Stimulated activated naive CD4-positive, alpha-beta T cell treated with Interleukin-2 at 50 U/mL for 16 hours (primary cell): ENCODE measurements around the gene CDH12.
"Not testable (repeated sequence)": the region's sequence is repeated elsewhere in the genome, so short reads cannot be mapped to it uniquely, and the experiment has no call there.

Source experiments
- DNase-seq: peaks from one replicate; lab custom pipeline; 2025; lab: John Stamatoyannopoulos, UW

The CDH12 gene

GRCh38 chr5:22432905-22433304 lies 420.2 kb downstream of the CDH12 start:
- no peak for DNase-seq

DNA sequence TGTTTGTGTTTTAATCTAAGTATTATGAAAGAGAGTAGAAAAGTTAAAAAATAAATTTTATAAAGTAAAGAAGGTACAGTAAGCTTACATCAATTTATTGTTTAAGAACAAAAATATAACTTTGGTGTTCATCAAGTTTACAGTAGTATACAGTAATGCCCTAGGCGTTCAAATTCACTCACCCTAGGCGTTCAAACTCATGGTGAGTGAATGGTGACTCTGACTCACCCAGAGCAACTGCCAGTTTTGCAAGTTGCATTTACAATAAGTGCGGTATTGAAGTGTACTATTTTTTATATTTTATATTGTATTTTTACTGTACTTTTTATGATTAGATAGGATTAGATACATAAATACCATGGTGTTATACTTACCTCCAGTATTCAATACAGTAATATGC lies 421.3 kb downstream of the CDH12 start:
- no peak for DNase-seq

- DNase-seq = no peak
Observed at GRCh38 chr5:22431406-22431805, 421.7 kb downstream of the CDH12 start.

- no peak for DNase-seq
Observed at GRCh38 chr5:22411554-22412349, 441.4 kb downstream of the CDH12 start.

GRCh38 chr5:22391956-22392355 lies 461.2 kb downstream of the CDH12 start:
- no peak for DNase-seq

GRCh38 chr5:22390888-22391287 lies 462.3 kb downstream of the CDH12 start:
- DNase-seq = no peak

GRCh38 chr5:22372826-22373660 lies 480.1 kb downstream of the CDH12 start:
- no peak for DNase-seq

DNA sequence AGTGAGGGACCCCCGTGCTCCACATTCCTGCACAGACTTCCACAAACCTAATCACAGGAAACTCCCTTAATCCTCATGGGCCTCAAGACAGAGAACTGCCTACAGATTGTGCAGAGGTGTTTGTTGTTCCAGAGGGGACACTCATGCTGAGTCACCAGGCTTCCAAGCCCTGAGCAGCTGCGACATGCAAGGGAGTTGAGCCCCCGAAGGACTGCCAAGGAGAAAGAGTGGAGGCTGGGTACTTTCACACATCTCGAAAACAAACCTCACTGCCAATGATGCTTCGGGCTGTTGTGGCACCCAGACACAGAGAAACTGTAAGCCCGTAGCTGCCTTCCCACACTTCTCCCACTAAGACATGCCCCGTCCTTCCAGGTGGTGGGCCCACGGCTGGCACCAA lies 480.8 kb downstream of the CDH12 start:
- DNase-seq = no peak

DNA sequence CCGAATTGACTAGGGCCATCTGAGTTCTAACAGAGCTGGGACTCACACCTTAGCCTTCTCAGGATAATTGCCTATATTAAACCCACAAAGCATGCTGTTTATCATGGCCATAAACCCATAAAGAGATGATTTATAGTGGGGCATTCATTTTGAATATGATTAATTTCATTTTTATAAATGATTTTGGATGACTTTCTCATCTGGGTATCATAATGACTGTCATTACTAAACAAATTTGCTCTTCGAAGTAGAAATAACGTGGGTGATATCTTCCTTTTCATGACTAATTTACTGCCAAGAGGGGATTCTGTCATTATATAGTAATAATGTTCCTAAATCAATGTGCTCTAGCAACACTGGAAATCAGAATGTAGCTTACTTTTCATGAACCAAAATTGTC lies 498.2 kb downstream of the CDH12 start:
- no peak for DNase-seq

DNA sequence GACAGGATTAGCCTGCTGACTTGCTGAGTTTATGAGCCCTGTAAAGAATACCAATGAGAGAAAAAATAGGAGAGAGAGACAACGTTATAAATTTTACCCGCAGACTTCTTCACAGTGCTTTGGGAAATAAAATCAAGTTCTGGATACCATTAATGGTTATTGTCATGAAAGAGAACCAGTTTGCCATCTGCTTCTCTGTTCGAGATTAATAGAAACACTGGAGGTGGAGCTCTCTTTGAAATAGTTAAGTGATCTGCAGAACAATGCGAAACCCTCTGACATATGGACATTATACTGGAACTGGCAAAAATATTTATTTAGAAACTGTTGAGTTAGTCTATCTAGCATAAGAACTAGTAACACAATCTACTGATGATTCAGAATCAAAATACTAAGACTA lies 500.7 kb downstream of the CDH12 start:
- DNase-seq = no peak

DNA sequence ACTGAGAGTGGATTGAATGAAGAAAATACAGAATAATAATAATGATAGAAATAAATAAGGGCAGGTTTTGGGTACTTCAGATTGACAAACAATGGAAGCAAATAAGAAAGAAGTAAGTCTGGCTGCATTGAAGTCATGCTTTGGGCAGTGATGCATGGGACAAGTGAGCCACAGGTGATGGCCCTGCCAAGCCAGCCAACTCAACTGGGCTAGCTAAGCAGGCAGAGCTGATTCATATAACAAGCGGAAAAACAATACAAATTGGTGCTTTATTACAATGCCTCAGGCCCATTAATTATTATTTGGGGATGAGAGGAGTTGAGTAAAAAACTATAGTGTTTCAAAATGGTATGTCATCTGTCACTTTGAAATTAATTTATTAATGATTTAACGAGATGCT lies 502.0 kb downstream of the CDH12 start:
- no peak for DNase-seq

DNA sequence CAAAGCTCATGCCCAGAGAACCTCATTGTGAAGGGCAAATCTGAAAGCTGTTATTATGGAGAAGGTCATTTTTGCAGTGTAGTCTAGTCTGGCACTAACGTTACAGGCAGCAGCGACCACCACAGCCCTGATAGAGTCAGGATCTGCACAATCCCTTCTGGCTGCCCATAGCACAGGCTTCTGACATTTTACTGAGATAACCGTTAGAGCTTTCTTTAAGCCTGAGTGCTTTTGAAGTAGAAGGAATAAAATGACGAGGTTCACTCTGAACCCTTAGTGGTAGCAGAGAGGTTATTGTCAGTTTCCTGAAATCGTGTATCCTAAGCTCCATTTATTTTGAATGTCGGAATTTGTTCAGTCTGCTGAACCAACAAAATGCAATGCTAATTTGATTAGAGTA lies 505.1 kb downstream of the CDH12 start:
- no peak for DNase-seq

DNA sequence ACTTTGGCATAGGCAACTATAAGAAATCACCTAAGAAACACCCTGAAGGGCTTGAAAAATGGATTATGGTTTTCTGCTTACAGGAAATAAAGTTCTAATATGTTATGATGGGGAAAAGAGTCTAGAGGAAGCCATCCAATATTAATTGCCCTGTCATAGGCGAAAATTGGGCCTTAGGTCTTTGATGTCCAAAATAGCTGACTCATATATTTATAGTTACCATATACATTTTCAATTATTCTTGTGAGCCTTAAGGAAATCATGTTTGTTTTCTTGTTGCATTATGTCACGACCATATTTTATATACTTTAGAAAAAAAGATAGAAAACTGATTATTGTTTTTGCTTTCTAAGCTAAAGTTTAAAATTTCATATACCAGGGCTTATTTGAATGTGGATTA lies 509.1 kb downstream of the CDH12 start:
- no peak for DNase-seq

DNA sequence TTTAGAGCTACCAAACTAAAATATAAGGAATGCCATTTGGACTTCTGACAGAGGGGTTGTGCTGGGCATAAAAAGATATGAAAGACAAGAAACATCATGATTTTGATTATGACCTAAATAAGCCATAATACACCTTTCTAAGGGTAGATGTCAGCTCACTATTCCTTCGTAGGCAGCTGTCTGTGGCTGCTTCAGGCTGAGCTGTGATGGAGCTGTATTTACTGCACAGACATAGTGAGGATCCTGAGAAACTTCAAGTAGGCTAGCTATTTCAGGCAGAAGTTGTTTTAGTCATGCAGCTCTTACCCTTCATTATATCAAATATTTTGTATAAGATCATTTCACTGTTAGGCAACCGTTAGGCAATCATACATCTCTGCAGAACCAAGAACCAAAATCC lies 511.7 kb downstream of the CDH12 start:
- no peak for DNase-seq

GRCh38 chr5:22332949-22333348 lies 520.2 kb downstream of the CDH12 start:
- DNase-seq = not testable (repeated sequence)

DNA sequence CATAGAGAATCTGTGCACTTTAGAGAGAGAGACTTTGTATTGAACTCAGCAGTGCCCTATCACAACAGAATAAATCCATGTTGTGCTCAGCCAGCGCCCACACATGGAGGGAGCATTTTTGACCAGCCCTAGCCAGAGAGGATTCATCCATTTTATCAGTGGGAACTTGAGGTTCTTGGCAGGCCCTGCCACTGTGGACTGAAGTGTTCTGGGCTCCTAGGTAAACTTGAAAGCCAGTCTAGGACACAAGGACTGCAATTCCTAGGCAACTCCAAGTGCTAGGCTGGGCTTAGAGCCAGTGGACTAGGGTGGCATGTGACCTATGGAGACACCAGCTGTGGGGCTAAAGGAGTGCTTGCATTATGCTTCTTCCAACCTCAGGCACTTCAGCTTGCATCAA lies 523.5 kb downstream of the CDH12 start:
- DNase-seq = no peak

GRCh38 chr5:22319798-22320197 lies 533.3 kb downstream of the CDH12 start:
- DNase-seq = no peak

- DNase-seq = no peak
Observed at GRCh38 chr5:22316294-22316693, 536.9 kb downstream of the CDH12 start.

GRCh38 chr5:22315052-22315451 lies 538.1 kb downstream of the CDH12 start:
- not testable (repeated sequence) for DNase-seq

DNA sequence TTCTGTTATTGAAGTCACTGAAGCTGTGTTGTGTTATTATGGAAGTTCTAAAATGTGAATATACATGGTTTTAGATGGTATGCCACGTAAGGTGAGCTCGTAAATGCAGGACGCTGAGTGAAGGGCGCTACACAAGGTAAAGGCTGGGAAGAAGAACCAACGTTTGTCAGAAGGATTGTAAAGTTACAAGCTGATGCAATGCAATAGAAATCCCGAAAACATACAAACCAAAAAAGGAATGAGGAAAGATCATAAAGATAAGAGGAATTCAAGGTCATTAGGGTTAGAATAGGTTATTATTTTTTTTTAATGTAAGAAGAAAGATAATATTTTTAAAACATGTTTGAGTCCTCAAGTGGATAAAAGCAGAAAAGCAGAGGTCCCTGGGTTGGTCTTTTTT lies 538.6 kb downstream of the CDH12 start:
- DNase-seq = no peak

DNA sequence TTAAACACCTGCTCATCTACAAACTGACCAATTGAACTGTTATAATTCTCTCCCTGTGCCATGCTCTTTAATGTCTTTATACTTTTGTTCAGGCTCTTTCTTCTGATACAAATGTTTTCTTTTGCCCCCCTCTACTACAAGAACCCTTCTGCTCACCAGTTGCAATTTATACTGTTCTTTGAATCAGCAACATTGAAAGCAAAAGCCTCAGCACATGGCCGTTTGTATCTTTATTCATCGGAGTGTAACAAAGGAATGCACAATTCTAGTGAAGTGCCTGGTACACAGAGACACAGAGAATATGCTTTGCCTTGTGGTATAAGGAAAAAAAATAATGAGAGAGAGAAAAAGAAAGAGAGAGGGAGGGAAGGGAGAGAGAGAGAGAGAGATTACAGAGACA lies 547.1 kb downstream of the CDH12 start:
- DNase-seq = no peak

- no peak for DNase-seq
Observed at GRCh38 chr5:22295832-22296231, 557.3 kb downstream of the CDH12 start.

- DNase-seq = no peak
Observed at GRCh38 chr5:22293147-22293546, 560.0 kb downstream of the CDH12 start.
